NCI-H128 (cell line): ENCODE measurements around the gene SPATA9.

Source experiments
- DNase-seq: peaks from one replicate; lab custom pipeline; 2025; ENCODE audit not compliant: unreplicated experiment; lab: John Stamatoyannopoulos, UW

SPATA9 gene

DNA sequence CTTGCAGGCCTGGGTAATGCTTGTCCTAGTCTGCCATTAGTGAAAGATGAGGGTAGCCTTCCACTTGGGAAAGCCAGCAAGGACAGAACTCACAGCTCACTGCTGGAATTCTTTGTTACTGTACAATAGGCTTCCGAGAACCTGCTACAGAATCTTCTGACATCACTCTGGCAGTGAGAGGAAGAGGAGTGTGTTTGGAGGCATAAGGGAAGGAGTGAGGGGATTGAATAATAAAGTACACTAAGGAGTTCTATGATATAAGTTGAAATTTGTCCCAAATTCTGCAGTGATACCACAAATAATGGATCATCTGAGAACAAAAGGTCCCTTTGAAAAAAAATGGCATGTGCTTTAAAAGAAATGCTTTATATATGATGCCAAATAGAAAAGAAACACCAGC, at the start of gene SPATA9:
SPATA9 (minus strand) TSS at position 101 of the 400 bp plus-strand sequence. CDS start 137 bp downstream, outside the sequence.
- DNase-seq: no peak

- DNase-seq: no peak
These were observed 49.1 kb upstream of the SPATA9 start for GRCh38 chr5:95731571-95732554.

DNA sequence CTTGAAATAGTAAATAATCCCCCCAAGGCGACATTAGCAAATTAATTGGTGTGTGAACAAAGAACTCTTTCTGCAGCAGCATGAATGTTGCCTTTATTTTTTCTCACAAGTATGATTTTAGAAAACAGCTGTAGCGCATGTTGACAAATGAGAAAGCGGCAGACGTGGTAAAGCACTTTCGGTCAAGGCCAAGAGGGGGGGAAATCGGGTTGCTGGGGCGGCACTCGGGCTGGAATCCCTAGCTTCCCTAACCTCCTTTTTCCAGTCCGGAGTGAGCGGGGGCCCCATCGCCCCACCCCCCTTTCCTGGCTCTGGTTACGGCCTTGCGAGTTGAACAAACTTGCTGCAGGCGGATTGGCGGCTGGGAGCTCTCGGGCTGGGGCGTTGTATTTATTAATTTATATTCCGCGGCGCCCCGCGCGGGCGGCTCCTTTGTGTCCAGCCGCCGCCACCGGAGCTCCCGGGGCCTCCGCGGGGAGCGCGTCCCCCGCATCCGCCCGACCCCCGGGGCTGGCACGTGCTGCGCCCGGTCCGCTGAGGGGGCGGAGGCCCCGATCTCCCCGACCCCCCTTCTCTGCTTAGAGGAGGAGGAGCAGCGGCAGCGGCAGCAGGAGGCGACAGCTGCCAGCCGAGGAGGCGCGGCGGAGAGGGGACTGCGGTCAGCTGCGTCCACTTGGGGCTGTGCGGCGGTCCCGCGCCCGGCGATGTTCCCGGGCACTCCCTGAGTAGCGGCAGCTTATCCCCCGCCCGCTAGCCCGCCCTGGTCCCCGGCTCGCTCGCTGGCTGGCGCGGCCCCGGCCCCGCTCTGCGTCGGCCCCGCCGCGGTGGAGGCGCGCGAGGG, 48.2 kb upstream of the SPATA9 start, which contains the start of gene RHOBTB3:
RHOBTB3 (plus strand) TSS at position 607 of the 841 bp plus-strand sequence. CDS start 347 bp downstream, outside the sequence.
- peak; percentile 39 for DNase-seq

- no peak for DNase-seq
These were observed 47.4 kb upstream of the SPATA9 start for GRCh38 chr5:95730011-95730700.

DNA sequence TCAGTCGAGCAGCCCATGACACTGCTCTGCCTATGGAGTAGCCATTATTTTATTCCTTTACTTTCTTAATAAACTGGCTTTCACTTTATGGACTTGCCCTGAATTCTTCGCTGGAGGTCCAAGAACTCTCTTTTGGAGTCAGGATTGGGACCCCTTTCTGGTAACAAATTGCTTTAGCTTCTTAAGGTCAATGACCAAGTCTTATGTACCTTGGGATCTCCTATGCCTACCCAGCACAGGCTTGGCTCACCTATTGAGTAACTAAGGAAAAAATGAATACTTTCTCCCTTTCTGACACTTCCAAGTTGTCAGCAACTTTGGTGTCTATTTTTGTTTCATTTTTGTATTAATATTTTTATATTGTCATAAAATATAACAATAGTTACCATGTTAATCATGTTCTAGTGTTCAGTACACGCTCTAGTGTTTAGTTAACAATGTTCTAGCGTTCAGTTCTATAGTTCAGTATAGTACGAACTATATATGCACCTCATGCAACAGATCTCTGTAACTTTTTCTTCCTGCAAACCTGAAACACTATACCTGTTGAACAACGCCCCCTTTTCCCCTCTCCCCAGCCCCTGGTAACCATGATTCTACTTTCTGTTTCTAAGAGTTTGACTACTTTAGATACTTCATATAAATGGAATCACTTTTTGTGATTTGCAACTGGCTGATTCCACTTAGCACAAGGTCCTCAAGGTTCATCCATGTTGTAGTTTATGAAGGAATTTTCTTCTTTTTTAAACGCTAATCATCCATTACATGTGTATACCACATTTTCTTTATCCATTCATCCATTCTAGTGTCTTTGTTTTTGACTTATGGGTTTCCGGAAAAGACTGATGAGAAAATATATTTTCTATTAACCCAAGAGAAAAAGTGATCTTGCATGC, 46.6 kb upstream of the SPATA9 start:
- no peak for DNase-seq

GRCh38 chr5:95728494-95729114, 45.8 kb upstream of the SPATA9 start:
- DNase-seq: no peak

GRCh38 chr5:95727764-95728191, 45.0 kb upstream of the SPATA9 start:
- DNase-seq: no peak

DNA sequence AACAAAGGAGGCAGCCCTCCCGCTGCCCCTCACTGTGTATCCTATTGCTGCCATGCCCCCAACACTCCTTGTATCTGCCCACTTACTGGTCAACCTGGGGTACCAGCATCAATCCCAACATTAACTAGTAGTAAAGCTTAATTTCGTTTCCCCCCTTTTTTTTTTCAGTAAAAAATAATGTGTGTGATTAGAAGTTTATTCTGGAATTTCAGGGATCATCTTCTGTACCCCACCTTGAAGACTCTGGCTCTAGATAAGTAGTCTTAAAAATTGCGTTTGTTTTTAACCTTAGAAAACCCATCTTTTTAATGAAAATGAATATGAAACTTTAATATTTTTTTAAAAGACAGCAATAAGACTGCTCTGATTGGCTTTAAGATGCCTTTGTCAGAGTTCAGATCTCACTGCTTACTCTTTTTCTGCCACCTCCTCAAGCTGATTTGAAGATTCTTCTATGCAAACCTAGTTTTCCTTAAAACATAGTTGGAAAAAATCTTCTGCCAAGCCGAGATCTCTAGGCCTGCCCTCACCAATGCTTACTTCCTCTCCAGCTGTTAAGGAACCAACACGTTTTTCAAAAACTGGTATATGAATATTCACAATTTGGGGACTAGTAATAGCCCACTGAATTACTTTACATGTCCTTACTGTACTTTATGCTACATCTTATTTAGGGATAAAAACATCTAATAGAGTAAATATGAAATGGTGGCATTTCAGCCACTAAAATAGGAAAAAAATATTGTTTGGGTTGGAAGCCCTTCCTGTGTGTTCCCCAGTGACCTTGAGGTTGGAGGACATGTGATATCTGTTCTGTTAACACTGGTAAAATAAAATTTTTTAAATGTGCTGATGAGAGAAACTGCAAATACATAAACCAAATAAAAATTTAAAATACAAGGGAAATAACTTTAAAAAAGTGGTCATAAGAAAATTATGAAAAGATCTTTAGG, 44.3 kb upstream of the SPATA9 start:
- DNase-seq: no peak

DNA sequence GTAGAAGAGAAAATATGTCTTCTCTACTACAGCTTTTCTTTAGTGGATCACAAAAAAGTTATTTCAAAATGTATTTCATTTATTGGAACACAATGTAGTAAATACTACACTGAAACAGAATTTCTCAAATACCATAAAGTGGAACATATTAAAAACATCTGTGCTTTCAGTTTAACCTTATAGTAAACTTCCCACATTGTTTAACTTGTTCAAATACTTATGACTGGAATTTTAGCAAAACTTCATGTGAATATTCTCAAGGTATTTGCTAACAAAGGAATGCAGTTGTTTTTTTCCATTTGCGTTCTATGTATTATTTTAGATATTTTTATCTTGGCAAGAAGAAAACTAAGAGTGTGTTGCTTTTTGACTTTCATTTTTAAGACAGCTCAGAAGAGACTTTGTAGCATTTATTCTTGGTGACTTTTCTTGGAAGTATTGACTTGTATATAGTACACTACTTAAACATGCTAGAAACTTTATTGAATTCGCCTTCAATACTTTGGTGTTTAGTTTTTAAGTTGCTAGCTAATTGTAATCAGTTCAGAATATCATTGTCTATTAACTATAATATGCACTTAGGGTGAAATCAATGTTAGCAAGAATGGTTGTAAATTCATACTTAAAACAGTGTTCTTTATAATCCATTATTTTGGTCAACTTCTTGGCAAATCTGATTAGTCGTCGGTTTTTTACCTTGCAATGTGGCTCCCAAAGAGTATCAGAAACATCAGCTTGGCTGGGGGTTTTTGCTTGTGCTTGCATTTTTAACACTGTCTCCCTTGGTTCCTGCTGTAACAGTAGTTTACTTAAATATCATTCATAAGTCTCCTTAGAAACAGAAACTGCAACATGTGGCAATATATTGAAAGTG, 43.4 kb upstream of the SPATA9 start:
- DNase-seq: no peak

- no peak for DNase-seq
These were observed 42.5 kb upstream of the SPATA9 start for GRCh38 chr5:95725071-95725820.

DNA sequence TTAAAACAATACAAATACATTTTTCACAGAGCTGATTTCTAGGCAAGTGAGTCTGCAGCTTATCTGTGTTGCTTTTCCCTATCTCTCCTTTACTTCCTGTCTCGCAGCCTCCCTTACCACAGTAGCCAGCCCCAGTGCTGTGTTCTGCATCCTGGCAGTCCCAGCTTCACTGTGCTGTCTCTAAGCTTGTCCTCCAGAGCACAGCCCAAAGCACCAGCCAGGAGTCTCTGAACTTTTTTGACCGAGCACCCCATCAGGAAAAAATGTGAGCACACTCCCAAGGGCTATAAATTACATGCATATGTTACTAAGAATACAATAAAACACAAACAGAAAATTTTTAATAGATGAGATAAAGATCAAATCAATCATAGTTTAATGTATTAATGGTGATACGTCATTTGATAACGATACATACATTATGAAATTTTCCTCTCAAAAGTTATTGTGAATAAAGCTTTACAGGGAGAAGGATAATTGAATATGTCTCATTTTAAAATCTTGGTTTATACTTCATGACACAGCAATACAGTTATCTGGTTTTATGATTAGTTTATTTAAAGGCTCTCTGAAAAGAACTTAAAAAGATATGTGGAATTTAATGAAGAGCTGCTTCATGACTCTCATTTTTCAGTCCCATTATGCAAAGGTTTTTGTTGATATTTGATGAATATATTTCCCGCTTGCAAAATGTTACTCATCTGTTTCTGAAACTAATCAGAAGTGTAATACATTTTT, 41.0 kb upstream of the SPATA9 start:
- no peak for DNase-seq

GRCh38 chr5:95721582-95722295, 38.9 kb upstream of the SPATA9 start:
- no peak for DNase-seq

- DNase-seq: no peak
These were observed 37.4 kb upstream of the SPATA9 start for GRCh38 chr5:95720094-95720786.

GRCh38 chr5:95718738-95719137, 35.9 kb upstream of the SPATA9 start:
- no peak for DNase-seq

DNA sequence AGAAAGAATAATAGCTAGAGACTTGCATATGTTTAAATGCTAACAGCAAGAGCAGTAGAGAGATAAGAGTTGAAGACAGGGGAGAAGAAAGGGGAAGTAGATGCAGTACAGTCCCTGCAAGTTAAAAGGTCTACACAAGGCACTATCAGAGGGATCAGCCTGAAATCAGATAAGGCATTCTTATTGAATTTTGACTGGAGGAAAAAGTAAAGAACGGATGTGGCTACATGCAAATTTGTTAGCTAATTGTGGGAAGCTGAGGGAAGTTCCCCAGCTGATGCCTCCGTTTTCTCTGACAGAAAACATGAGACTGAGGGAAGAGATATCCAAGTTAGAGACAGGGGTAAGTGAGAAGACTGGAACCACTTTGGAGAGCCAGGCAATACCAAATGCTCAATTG, 35.4 kb upstream of the SPATA9 start:
- no peak for DNase-seq
